CMK (cell line): ENCODE results near the gene ATP10A.
"Not testable (repeated sequence)": the region's sequence is repeated elsewhere in the genome, so short reads cannot be mapped to it uniquely, and the experiment has no call there.

ENCODE experiments used
- DNase-seq: peaks from one replicate; pipeline ENCODE4 v3.0.0-alpha.2; 2010; ENCODE audit warnings: low read depth

The ATP10A gene

DNA sequence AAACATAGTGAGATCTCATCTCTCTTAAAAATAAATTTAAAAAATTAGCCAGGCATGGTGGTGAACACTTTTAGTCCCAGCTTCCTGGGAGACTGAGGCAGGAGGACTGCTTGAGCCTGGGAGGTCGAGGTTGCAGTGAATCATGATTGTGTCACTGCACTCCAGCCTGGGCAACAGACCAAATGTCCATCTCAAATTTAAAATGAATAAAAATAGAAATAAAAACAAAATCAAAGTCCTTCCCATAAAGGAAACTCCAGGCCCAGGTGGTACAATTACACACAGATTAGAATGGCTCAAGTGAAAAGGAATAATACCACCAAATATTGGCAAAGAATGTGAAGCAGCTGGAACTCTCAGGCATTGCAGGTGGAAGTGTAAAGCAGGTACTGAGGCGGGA, 19.3 kb upstream of the ATP10A start:
- no peak for DNase-seq

DNA sequence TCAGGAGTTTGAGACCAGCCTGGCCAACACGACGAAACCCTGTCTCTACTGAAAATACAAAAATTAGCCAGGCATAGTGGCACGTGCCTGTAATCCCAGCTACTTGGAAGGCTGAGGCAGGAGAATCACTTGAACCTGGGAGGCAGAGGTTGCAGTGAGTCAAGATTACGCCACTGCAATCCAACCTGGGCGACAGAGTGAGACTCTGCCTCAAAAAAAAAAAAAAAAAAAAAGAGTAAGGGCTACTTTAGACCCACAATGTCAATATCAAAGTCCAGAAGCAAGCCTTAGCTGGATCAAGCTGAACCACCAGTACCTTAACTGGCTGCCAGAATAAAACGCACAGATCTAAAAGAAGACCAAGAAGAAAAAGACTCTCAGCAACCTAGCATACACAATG, 17.8 kb upstream of the ATP10A start:
- DNase-seq, result not testable (repeated sequence)

GRCh38 chr15:25880411-25880810, 17.3 kb upstream of the ATP10A start:
- no peak for DNase-seq

DNA sequence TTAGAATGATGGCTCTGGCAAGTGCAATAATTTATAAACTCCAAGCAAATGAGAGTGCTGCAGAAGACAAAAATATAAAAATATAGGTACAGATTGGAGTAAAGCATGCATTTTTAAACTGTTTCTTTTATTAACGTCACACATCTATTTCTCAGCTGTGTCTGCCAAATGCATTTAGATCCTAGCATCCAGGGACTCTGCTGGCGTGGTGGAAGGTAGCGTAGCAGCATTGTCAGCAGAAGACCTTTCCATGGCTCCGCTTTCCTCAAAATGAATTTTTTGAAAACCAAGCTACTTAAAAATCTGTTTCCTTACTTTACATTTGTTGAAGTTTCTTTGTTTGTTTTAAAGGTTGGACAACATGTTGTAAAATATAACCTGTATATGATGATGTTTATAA, 16.3 kb upstream of the ATP10A start:
- DNase-seq, result no peak

GRCh38 chr15:25877681-25878080, 14.6 kb upstream of the ATP10A start:
- DNase-seq, result no peak

DNA sequence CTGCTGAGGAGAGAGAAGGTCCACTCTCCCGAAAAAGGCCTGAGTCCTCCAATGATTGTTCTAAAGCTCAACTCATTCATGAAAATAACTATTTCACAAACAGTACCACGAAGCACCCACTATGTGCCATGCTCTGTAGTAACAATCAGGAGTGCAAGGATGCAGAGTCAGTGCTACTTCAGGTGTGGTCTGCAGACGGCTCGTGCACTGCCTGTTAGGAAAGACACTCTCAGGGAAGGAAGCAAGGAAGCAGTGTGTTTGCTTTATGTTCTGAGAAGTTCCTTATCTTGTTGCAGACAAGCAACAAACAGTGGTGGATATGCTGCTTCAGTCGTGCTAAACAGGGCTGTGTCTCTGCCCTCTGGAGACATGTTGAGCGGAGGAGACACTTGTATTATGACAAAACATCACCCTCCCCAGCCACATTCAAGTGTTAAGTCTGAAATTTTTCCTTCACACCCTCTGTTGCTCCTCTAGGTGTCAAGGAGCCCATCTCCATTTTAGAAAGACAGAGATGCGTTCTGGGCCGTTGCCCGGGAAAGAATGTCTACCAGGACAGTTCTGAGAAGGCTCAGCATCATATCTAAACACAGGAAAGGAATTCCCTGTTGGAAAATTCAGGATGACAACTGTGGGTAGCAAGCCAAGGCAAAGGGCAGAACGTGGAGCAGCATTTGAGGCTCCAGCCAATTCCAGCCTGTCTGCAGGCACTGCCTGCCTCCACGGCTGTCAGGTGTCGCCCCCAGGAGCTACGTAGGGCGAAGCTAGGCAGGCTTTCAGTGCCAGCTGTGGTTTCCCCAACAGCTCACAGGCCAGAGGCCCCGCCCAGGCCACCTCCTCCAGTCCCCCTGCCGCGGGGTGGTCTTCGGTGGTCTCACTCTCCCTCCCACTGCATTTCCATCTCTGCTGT, 13.4 kb upstream of the ATP10A start:
- no peak for DNase-seq

- no peak for DNase-seq
These were observed 12.4 kb upstream of the ATP10A start for GRCh38 chr15:25875566-25875965.

- no peak for DNase-seq
These were observed 11.3 kb upstream of the ATP10A start for GRCh38 chr15:25874379-25874778.

DNA sequence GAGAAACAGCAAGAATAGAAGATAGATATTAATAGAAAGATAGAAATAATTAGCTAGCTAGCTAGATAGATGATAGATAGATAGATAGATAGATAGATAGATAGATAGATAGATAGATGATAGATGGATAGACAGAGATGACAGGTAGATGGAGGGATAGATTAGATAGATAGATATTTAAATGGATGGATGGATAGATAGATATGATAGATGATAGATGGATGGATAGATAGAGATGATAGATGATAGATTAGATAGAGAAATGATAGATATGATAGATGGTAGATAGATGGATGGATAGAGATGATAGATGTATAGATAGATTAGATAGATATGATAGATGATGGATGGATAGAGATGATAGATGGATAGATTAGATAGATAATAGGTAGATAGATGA, 8.3 kb upstream of the ATP10A start:
- no peak for DNase-seq

GRCh38 chr15:25870938-25871337, 7.8 kb upstream of the ATP10A start:
- no peak for DNase-seq

DNA sequence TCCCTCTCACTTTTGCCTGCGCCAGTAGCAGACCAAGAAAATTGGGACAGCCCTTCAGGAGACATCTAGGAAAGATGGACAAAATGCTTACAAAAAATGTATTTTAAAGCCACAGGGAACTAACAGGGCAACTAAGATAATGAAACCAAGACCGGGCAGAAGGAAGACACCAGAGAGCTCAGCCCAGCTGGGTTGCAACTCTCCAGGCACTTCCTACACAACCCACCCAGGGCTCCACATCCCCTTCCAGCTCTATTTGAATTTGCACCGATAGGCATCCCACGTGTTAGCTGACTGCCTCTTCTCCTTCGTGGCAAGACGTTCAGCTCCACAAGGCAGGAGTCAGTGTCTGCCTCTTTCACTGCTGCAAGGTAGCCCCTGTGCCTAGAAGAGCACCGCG, 6.6 kb upstream of the ATP10A start:
- no peak for DNase-seq

GRCh38 chr15:25866874-25867273, 3.7 kb upstream of the ATP10A start:
- DNase-seq, result no peak

GRCh38 chr15:25866251-25866650, 3.1 kb upstream of the ATP10A start:
- no peak for DNase-seq

GRCh38 chr15:25864966-25865365, 1.8 kb upstream of the ATP10A start:
- no peak for DNase-seq

DNA sequence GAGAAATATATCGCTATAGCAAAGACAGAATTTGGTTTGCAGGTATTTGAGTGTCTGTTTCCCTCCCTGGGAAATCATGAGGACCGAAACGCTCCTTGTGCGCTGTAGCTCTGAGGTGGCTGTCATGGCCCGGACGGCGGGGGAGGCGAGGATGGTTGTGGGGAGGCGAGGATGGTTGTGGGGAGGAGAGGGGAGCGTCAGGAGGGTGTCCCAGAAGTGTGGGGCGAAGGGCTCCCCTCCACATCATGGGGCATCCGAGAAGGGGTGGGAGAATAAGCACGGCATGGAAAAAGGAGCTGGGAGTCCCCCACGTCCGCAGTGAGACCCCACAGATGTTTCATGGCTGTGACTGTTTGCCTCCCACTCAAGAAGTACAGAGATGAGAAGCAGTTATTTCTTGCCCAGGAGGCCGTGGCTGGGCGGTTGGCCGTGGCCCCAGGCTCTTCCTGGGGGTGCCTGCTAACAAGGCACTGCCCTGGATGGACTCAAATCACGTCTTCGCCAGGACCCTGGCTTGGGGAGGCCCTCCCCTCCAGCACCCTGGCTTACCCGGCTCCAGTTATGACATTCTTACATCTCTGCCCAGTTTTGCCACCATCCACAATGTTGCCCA, 947 bp upstream of the ATP10A start:
- no peak for DNase-seq

DNA sequence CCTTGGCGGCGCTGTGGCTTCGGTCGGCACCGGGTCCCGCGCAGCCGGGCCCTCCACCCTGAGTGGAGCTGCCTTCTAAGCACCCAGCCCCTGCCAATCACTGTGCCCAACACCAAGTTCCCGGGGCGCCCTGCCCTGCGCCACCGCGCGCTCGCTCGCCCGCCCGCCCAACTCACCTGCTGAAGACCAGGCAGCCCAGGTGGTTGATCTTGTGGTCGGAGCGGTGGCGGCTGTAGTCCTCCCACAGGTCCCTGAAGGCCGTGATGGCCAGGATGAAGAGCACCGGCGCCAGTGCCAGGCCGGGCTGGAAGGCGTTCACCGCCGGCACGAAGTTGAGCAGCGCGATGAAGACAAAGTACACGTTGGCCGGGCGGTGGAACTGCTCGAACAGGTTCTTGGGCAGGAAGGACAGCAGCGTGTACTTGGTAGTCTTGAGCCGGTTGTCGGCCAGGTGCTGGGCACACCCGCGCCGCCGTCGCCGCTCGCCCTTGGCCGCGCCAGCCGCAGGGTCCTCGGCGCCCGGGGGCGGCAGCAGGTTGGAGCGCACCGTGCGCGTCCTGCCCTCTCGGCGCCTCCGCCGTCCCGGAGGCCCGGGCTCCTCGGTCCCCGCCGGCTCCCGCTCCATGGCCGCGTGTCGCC, 536 bp downstream of the ATP10A start:
- DNase-seq, result no peak

GRCh38 chr15:25862071-25862471, 1.1 kb downstream of the ATP10A start:
- no peak for DNase-seq

- DNase-seq, result no peak
These were observed 2.0 kb downstream of the ATP10A start for GRCh38 chr15:25860885-25861866.

DNA sequence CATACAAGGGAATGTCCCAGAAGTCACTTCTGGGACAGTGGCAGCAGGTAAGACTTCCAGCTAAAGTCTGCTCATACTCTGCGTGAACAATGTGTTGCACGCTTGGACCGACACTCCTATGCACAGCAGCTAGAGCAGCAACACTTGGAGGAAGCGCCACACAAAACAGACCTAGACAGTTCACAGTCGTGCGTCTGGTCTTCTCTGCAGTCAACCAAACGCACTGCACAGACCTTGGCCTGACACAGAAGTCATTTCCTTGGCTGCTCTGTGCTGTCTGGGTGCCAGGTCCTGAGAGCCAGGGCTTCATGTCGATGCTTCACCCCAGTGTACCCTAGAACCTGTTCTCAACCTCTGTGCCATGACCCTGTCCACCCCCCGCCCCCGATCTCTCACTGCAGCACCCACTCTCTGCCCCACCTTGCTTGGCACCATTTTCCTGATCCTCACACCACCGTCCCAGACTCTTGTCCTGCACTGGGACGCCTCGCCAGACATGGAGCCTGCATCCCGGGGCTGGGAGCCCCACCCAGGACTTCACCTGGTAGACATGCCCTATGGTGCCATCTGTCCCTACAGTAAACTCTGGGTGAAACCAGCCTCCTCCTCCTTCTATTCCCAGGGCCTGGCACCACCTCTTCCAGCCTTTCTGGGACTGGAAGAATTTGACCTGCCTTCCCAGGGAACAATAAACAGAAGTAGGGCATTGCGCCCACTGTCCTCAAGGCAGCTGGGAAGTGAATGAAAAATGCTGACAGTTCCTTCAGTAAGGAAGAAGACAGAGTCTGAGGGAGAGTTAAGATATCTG, 3.1 kb downstream of the ATP10A start:
- DNase-seq, result no peak

GRCh38 chr15:25858952-25859760, 4.0 kb downstream of the ATP10A start:
- DNase-seq, result no peak
